Fibroblast of skin of back (primary cell): ENCODE measurements around the gene HOXA5.
A peak's percentile ranks its signal among the peaks of the same experiment; 100 is the strongest.

Source experiments
- DNase-seq: peaks from one replicate; pipeline ENCODE4 v3.0.0-alpha.2; 2013

HOXA5 gene

GRCh38 chr7:27182285-27182841 lies 38.9 kb upstream of the HOXA5 start:
- DNase-seq, result no peak

DNA sequence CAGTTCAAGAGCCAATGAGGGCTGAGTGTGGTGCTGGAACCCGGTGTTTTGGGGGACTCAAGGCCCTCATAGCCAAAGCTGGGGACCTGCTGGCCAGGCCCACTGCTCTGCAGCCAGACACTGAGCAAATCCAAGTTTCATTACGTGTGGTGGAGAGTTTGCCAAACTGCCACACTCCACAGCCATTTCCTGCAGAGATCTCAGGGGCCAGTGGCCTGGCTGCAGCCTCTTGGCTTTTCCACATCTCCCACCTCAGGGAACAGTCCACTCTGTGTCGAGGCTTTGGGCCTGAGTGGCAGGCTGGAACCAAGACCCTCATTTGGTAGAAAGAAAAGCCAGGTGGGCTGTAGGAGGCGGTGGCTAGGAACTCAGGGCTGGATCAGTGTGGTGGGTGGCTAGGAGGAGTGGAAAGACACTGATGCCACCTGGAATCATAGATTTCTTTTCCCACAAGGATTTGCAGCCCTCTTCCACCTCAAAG lies 38.4 kb upstream of the HOXA5 start:
- no peak for DNase-seq

DNA sequence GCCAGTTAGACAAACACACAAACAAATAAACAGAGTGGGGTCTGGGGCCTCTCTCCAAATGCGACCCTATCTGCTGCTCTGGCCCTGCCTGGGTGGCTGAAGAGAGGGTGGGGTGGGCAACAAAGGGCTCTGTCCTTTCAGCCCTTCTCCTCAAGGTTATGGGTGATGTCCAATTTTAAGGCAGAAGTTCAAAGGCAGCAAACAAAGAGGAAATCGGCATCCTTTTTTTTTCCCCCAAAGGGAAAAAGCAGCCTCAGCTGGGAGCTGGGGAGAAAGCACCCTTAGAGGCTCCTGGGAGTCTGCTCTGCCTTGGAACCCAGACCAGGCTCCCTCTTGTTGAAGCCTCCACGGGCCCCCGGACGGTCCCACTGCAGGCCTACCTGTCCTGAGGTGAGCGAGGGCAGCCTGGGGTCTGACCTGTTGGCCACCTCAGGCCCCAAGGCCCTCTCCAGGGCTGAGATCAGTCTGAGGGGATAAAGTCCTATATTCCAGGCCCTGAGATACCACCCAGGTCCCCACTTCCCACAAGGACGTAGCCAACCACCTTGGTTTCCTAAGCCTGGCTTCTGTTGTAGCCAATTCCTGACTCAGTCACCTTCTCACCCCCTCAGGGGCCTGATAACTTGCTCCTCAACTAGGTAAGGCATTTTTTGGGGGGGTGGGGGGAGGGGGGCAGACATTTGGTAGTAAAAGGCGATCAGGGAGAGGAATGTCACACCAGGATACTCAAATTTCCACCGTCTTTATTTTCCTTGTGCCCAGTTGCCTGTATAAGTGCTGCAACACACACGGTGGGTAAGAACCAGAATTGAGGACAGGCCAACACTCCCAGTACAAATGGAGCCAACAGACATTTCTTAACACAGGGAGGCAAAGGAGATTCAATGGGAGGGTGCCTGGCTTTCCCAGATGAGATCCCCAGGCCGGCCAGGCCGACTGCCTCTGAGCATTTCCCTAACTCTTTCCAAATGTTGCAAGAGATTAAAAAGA lies 37.2 kb upstream of the HOXA5 start:
- DNase-seq, result no peak

DNA sequence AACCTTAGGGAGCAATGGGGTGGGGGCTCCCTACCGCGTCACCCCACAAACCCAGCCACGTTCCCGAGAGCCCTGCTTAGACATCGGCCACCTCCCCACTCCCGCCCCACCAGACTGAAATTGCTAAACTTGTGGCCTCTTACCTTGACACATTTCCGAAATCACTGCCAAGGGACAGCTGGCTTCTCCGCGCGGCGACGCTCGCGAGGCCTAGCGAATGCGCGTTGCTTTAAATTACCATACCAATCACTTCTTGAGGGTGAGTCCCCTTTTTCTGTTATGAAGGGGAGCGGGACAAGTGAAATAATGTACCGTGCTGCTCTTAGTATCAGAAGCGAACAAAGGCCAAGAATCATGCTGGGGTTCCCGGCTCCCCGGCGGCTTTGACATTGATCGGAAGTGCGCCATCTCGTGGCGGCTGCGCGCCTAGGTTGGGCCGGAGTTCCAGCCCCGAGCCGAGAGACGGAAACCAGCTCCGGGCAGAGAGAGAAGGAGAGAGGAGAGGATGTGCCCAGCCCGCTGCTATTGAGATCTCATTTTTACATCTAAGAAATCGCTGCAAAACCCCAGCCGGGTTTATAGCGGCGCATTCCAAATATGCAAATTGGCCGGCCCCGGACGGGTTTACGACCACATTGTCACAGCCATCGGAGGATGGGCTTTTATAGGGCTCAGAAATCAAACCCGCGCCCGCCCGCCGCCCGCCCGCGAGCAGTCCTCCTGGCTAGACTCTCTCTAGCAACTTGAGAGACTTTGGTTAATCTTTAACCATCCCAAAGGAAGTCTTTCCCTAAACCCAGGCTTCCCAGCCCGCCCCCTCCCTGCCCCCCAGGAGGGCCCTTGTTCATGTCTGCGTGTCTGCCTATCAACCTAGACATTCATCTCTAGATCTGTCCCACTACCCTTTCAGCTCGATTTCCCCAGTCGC lies 36.3 kb upstream of the HOXA5 start:
- DNase-seq, result peak; percentile 43

DNA sequence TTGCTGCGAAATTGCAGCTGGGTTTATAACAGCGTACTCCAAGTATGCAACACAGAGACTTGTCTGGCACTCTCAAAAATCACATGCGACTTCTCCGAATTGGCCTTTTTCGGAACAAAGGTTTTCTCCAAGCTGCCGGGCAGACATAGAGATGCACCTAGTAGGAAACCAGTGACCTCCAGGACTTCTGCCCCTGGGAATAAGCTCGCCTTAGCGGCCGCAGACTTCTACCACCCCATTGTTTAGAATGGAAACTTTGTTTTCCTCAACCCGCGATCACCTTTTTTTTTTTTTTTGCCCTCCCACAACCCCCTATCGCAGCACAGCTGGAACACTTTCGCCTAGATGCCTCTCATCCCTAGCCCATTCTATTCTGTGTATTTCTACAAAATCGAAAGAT lies 35.5 kb upstream of the HOXA5 start:
- DNase-seq, result no peak

DNA sequence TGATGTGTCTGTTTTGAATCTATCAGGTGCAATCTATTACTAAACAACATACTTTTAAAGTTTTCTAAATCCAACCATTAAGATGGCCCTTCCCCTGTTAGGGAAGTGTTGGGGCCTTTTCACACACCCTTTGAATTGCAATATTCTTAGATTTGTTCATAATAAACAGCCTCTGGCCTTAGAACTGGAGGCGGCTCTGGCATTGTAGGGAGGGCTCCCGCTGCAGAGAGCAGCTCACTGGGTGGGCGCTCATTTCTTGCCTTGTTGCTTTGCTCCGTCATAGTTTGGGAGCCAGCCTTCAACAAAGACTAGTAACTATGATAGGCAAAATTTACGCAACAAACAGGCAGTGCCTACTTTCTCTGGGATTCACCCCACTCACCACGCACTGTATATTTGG lies 34.9 kb upstream of the HOXA5 start:
- DNase-seq, result no peak

DNA sequence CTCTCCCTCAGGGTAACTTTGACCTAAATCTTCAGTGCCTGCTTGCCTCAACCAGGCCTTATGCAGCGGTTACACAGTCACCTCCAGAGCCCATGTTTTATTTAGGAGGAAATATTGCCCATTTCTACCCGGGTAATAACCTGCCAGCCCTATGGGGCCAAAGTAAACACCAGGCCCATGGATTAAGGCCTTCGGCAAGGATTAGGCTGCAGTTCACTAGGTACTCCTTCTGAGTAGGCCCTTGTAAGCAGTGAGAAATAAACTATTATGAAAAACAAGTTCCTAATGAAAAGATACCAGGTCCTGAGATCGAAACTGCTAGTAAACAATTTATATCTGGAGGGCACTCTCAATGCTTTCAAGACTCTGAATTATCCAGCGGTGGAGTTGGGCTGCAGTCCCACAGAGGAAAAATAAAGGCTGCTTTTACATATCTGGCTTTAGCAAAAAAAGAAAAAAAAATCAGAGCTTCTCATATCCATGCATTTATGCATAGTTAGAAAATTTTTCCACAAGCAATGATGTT lies 34.4 kb upstream of the HOXA5 start:
- no peak for DNase-seq

DNA sequence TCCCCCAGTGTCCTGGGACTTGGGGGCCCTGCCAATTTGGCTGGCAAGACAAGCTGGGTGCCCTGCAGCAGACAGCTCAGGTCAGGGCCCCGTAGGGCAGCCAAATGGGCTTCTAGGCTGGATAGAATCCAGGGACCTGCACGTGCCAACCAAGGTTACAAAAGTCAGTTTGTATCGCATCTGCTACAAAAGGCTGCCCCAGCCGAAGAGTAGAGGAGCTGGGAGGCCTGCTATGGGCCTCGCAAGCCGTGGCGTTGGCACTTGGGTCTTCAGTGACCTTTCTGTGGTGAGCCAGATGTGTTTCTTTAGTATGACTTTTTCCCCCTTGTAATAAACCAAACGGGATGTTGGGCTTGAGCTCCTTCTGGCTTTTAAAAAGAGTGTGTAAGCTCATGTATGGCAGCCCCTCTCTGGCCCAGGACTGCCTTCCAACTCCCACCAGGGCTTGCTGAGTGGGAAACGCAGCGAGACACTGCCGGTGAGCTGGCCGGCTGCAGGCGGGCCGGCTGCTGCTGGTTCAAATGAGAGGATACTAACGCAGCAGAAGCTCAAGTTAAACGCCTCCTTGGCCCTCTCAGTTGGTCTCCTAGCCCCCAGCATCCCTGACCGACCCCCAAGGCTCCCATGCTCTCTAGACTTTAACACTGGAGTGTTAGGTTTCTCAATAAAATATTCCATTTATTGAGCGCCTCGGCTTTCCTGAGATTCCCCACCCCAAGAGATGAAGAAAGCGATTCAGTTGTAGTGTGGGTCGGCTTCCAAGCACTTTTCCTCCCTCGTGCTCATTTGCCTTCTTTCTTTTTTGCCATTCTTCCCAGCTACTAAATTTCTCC lies 33.7 kb upstream of the HOXA5 start:
- DNase-seq, result no peak

DNA sequence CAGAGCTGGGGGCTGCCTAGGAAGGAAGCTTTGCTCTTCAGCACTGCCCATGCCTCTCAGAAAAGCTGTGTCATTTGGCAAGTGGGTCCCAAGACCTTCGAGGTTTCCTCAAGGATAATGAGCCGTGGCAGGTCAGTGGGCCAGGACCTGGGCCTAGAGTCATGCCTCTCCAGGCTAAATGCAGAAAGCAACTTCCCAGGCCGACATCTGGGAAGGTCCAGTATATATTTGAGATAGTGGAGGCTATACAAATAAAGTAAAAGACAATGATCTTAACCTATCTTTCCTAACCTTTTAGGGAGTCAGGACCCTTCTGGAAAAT lies 33.0 kb upstream of the HOXA5 start:
- no peak for DNase-seq

DNA sequence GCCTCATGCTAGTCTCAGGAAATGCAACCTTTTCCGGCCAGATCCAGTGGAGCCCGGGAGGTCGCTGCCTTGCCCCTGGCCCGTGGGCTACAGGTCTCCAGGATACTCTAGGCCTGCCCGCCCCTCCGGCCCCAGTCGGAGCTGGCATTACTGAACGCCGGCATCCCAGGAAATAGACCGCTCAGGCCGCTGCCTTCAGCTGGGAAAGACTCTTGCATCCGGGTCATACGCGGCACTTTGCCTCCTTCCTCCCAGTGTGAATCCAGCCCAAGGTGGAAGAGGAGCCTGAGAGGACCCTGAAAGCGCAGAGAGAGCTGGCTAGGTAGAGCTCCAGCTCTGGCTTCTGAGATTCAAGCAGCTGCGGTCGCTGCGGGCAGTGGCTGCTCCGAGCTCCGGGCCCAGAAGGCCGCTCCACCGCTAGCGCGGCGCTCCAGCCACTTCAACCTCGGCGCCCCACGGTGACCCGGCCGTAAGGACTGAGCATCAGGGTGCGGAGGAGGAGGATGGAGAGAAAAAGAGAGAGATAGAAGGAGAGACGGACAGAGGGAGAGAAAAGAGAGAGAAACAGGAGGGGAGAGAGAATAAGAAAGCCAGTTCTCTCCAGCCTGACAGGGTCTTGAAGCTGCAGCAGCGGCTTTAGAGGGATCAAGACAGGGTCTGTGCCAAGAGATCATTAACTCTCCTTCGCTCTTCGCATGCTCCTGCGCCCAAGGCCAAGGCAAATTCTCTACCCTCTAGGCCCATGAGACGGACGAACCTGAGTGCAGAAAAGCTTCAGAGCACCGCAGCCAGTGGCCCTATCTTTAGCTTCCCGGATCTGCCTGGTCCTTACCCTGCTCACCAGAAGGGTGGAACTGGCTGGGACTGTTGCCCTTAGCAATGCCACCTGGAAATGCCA lies 32.4 kb upstream of the HOXA5 start:
- DNase-seq, result no peak

GRCh38 chr7:27174874-27175625 lies 31.6 kb upstream of the HOXA5 start:
- DNase-seq, result no peak

GRCh38 chr7:27173956-27174873 lies 30.7 kb upstream of the HOXA5 start, which contains the start of gene HOXA10:
Gene HOXA10, minus strand, starts transcription at chr7:27174320. Its CDS starts 14 bp downstream, at chr7:27174306.
- DNase-seq, result no peak

GRCh38 chr7:27173511-27173955 lies 30.1 kb upstream of the HOXA5 start:
- no peak for DNase-seq

DNA sequence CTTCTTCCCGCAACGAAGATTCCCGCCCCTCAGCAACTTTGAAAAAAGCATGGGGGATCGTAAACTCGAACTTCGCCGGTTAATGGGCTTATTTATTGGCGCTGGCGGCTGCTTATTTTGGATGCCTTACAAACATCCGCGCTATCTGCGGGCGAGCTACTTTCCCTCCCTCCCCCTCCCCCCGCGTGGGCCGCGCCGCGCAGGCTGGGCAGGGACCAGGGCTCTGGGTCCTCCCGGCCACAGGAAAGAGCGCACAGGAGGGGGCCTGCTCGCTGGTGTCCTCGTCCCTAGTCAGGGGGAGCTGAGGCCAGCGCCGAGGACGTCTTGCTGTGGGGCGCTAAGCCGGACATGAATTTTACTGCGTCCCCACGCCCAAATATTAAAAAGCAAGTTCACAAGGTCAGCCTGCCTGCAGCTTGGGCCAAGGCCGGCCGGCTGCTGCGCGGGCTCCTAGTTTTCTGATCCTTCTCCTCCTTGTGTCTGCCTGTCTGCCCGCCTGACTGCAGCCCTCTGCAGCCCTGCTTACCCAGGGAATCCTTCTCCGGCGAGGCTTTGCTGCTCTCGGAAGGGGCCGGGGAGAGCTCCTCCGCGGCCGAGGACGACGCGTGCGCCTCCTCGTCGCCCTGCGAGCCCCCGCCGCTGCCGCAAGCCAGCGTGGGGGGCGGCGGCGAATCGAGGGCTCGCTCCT lies 29.5 kb upstream of the HOXA5 start:
- DNase-seq, result no peak

- DNase-seq, result no peak
These were observed 28.9 kb upstream of the HOXA5 start for GRCh38 chr7:27172315-27172774.

DNA sequence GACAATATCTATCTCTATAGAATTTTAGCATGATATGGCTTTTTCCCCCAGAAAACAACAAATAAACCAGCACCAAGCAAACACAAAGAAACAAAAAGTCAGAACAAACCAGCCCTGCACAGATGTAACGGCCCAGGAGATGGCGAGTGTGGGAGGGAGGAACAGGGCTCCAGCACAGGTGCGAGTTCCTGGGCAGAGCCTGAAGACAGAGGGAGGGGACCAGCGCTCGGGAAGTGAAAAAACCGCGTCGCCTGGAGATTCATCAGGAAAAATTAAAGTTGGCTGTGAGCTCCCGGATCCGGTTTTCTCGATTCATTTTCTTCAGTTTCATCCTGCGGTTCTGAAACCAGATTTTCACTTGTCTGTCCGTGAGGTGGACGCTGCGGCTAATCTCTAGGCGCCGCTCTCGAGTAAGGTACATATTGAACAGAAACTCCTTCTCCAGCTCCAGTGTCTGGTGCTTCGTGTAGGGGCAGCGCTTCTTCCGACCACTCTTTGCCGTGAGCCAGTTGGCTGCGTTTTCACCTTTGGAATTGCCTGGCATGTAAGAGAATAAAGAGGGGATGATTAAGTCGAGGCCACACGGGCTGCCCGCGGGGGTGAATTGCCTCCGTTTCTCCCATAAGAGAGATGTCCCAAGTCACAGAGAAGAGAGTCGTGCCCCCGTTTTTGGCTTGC lies 28.3 kb upstream of the HOXA5 start:
- DNase-seq, result no peak

- no peak for DNase-seq
These were observed 27.8 kb upstream of the HOXA5 start for GRCh38 chr7:27171325-27171636.
